GM18867 (cell line): Measurements from ENCODE around the gene ZNF862.
"Not testable (repeated sequence)": the region's sequence is repeated elsewhere in the genome, so short reads cannot be mapped to it uniquely, and the experiment has no call there.

ENCODE experiments used
- ATAC-seq: cut with Tn5 transposase; IDR thresholded peaks from one replicate; pipeline ENCODE4 v1.9.1; 2021; ENCODE audit warnings: mild to moderate bottlenecking, moderate library complexity; ENCODE audit not compliant: unreplicated experiment

Gene ZNF862

GRCh38 chr7:149823631-149824199 lies 14.5 kb upstream of the ZNF862 start:
- no peak for ATAC-seq

- no peak for ATAC-seq
These were observed 13.9 kb upstream of the ZNF862 start for GRCh38 chr7:149824301-149824741.

- no peak for ATAC-seq
These were observed 13.2 kb upstream of the ZNF862 start for GRCh38 chr7:149824748-149825566.

GRCh38 chr7:149825567-149826343 lies 12.4 kb upstream of the ZNF862 start:
- ATAC-seq = no peak

- ATAC-seq = no peak
These were observed 11.7 kb upstream of the ZNF862 start for GRCh38 chr7:149826344-149827088.

- no peak for ATAC-seq
These were observed 10.8 kb upstream of the ZNF862 start for GRCh38 chr7:149827089-149827981.

GRCh38 chr7:149828357-149829309 lies 9.5 kb upstream of the ZNF862 start:
- ATAC-seq = no peak

GRCh38 chr7:149830527-149830926 lies 7.6 kb upstream of the ZNF862 start:
- not testable (repeated sequence) for ATAC-seq

- no peak for ATAC-seq
These were observed 7.0 kb upstream of the ZNF862 start for GRCh38 chr7:149830997-149831740.

GRCh38 chr7:149831741-149832219 lies 6.4 kb upstream of the ZNF862 start:
- no peak for ATAC-seq

GRCh38 chr7:149832332-149833041 lies 5.7 kb upstream of the ZNF862 start:
- no peak for ATAC-seq

GRCh38 chr7:149833495-149834130 lies 4.6 kb upstream of the ZNF862 start:
- ATAC-seq = no peak

GRCh38 chr7:149834601-149835000 lies 3.6 kb upstream of the ZNF862 start:
- ATAC-seq = no peak

GRCh38 chr7:149836434-149836833 lies 1.7 kb upstream of the ZNF862 start:
- ATAC-seq = no peak

GRCh38 chr7:149837564-149838223 lies 481 bp upstream of the ZNF862 start:
- no peak for ATAC-seq

GRCh38 chr7:149838992-149839408 lies 825 bp downstream of the ZNF862 start:
- ATAC-seq = no peak
